SU-DHL-6 (cell line): ENCODE measurements around the gene ALK.

Experiments used
- H2AFZ ChIP-seq: fragments of 200-600 bp; sonication (generic); 2 replicates; pipeline ENCODE4 v1.6.1; 2014; ENCODE audit warnings: low read depth, mild to moderate bottlenecking, moderate library complexity, mixed read lengths, antibody characterized with exemption, low read length; ENCODE audit not compliant: severe bottlenecking
- H3F3A ChIP-seq: fragments of 200-600 bp; shearing (Covaris generic); 2 replicates; pipeline ENCODE4 v1.6.0; 2016; ENCODE audit warnings: antibody characterized with exemption, mild to moderate bottlenecking; ENCODE audit not compliant: insufficient read depth
- H3K27ac ChIP-seq: fragments of 200-600 bp; sonication (generic); 2 replicates; pipeline ENCODE4 v1.5.1; 2016; ENCODE audit warnings: low read depth, mild to moderate bottlenecking, low read length, moderate library complexity, mixed read lengths
- H3K27me3 ChIP-seq: fragments of 200-600 bp; sonication (generic), shearing (Covaris generic); 2 replicates; pipeline ENCODE4 v1.6.0; 2014; ENCODE audit warnings: mild to moderate bottlenecking, low read length
- H3K36me3 ChIP-seq: fragments of 200-600 bp; sonication (generic); 2 replicates; pipeline ENCODE4 v1.6.1; 2014; ENCODE audit warnings: mild to moderate bottlenecking, low read length, mixed read lengths
- H3K4me2 ChIP-seq: fragments of 300-600, 200-600 bp; shearing (Covaris generic), sonication (generic); 2 replicates; pipeline ENCODE4 v1.6.0; 2014; ENCODE audit warnings: low read length, low read depth, mild to moderate bottlenecking; ENCODE audit not compliant: poor library complexity, severe bottlenecking
- H3K4me3 ChIP-seq: fragments of 200-600 bp; sonication (generic); 2 replicates; pipeline ENCODE4 v1.5.1; 2014; ENCODE audit warnings: antibody characterized with exemption, low read length, mild to moderate bottlenecking, mixed read lengths; ENCODE audit not compliant: insufficient read depth, poor library complexity, severe bottlenecking
- H3K79me2 ChIP-seq: fragments of 200-600 bp; sonication (generic); 2 replicates; pipeline ENCODE4 v1.6.1; 2014; ENCODE audit warnings: mild to moderate bottlenecking, low read length, moderate library complexity; ENCODE audit not compliant: insufficient read depth
- H3K9ac ChIP-seq: fragments of 200-600 bp; sonication (generic); 2 replicates; pipeline ENCODE4 v1.7.0; 2014; ENCODE audit warnings: mild to moderate bottlenecking, low read length
- H3K9me2 ChIP-seq: fragments of 200-600 bp; sonication (generic); replicated peaks from 2 replicates; pipeline ENCODE4 v1.6.1; 2014; ENCODE audit warnings: low read length; ENCODE audit not compliant: insufficient read depth
- H3K9me3 ChIP-seq: fragments of 200-600 bp; sonication (generic); 2 replicates; pipeline ENCODE4 v1.6.1; 2014; ENCODE audit warnings: low read length, mixed read lengths; ENCODE audit not compliant: insufficient read depth
- H4K20me1 ChIP-seq: fragments of 200-600 bp; sonication (generic); 2 replicates; pipeline ENCODE4 v1.6.1; 2014; ENCODE audit warnings: low read depth, mild to moderate bottlenecking, antibody characterized with exemption, low read length, moderate library complexity, mixed read lengths
- EZH2phosphoT487 ChIP-seq: fragments of 200-600 bp; sonication (generic), shearing (Covaris generic); conservative IDR thresholded peaks from 2 replicates; pipeline ENCODE4 v1.6.1; 2018; ENCODE audit warnings: mild to moderate bottlenecking, antibody characterized with exemption, low read length, moderate library complexity, mixed read lengths
- TF ChIP-seq, protein P1 (sequence below): fragments of 200-600 bp; sonication (generic); IDR thresholded peaks from one replicate; pipeline ENCODE4 v1.5.1; 2017; ENCODE audit warnings: antibody characterized with exemption, mild to moderate bottlenecking, low read length, moderate library complexity; ENCODE audit not compliant: insufficient read depth, poor library complexity, severe bottlenecking

ALK gene

GRCh38 chr2:29811378-29811777 is 110.0 kb downstream of the ALK start:
- H3K4me2 ChIP-seq: no peak overlapping the region

GRCh38 chr2:29810956-29811355 is 110.4 kb downstream of the ALK start:
- Histone ChIP-seq H3K4me2 (no peak overlapping the region), H2AFZ (no peak overlapping the region), H3K9me3 (no peaks in the 10 kb centered on the region), H3K27me3 (no peaks in the 10 kb centered on the region), H3K9me2 (no peaks in the 10 kb centered on the region), H3K9ac (no peak overlapping the region), H3K36me3 (no peaks in the 10 kb centered on the region), H3K4me3 (no peak overlapping the region), H3F3A (no peaks in the 10 kb centered on the region), H3K27ac (no peak overlapping the region), H3K79me2 (no peaks in the 10 kb centered on the region), H4K20me1 (no peaks in the 10 kb centered on the region)
- no peak for TF ChIP-seq EZH2phosphoT487
- TF ChIP-seq, protein P1, sequence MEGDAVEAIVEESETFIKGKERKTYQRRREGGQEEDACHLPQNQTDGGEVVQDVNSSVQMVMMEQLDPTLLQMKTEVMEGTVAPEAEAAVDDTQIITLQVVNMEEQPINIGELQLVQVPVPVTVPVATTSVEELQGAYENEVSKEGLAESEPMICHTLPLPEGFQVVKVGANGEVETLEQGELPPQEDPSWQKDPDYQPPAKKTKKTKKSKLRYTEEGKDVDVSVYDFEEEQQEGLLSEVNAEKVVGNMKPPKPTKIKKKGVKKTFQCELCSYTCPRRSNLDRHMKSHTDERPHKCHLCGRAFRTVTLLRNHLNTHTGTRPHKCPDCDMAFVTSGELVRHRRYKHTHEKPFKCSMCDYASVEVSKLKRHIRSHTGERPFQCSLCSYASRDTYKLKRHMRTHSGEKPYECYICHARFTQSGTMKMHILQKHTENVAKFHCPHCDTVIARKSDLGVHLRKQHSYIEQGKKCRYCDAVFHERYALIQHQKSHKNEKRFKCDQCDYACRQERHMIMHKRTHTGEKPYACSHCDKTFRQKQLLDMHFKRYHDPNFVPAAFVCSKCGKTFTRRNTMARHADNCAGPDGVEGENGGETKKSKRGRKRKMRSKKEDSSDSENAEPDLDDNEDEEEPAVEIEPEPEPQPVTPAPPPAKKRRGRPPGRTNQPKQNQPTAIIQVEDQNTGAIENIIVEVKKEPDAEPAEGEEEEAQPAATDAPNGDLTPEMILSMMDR: no peak

More at GRCh38 chr2:29811378-29811777, 110.0 kb downstream of the ALK start:
- H3K9me3 ChIP-seq: no peaks in the 10 kb centered on the region
- H3K79me2 ChIP-seq: no peaks in the 10 kb centered on the region
- no peaks in the 10 kb centered on the region for H3K36me3 ChIP-seq
- H3K27me3 ChIP-seq: no peaks in the 10 kb centered on the region
- TF ChIP-seq, protein P1: no peak
- TF ChIP-seq EZH2phosphoT487: no peak
- H3K9ac ChIP-seq: no peak overlapping the region
- no peak overlapping the region for H3K27ac ChIP-seq
- H2AFZ ChIP-seq: no peak overlapping the region
- H4K20me1 ChIP-seq: no peaks in the 10 kb centered on the region
- H3K4me3 ChIP-seq: no peak overlapping the region
- no peaks in the 10 kb centered on the region for H3K9me2 ChIP-seq
- no peaks in the 10 kb centered on the region for H3F3A ChIP-seq

GRCh38 chr2:29808321-29808720 is 113.1 kb downstream of the ALK start:
- no peaks in the 10 kb centered on the region for H3K79me2 ChIP-seq
- no peak overlapping the region for H3K4me2 ChIP-seq
- no peak overlapping the region for H3K4me3 ChIP-seq
- H3K27me3 ChIP-seq: no peaks in the 10 kb centered on the region
- no peak overlapping the region for H3K9ac ChIP-seq
- no peaks in the 10 kb centered on the region for H4K20me1 ChIP-seq
- H3K27ac ChIP-seq: no peak overlapping the region
- H3K9me2 ChIP-seq: no peaks in the 10 kb centered on the region
- TF ChIP-seq, protein P1: no peak
- TF ChIP-seq EZH2phosphoT487: no peak
- no peaks in the 10 kb centered on the region for H3K9me3 ChIP-seq
- H3K36me3 ChIP-seq: no peaks in the 10 kb centered on the region
- H2AFZ ChIP-seq: no peak overlapping the region
- no peaks in the 10 kb centered on the region for H3F3A ChIP-seq
